ENCODE measurements around the gene GAB2. TPM values are rescaled to one million over a fixed set of nuclear protein-coding genes. Genes with fewer than 3 reads are reported as not detected.

The GAB2 gene
- total RNA-seq, 2 experiments from 2014 or later, result 10.7 to 11.9 TPM

- CTCF ChIA-PET, result no interaction called here
- no peak for DNase-seq
- H3K9me3 ChIP-seq (ENCODE audit: control insufficient read depth in 1 of 2, insufficient read depth in 1 of 2, low read length in 2 of 2), result no peaks in the 10 kb centered on the region
- no peaks in the 10 kb centered on the region for H3K4me1 Mint-ChIP-seq (ENCODE audit: low read depth)
- no peaks in the 10 kb centered on the region for H3K27me3 ChIP-seq (ENCODE audit: control insufficient read depth in 1 of 2, insufficient read depth in 2 of 2, low read length in 2 of 2)
- TF ChIP-seq CTCF (IDR thresholded peaks at IDR 0.05), result no peak
- H3K9me3 Mint-ChIP-seq, result no peaks in the 10 kb centered on the region
- H3K4me3 ChIP-seq (ENCODE audit: low read length), result no peak overlapping the region
- no peaks in the 10 kb centered on the region for H3K27me3 Mint-ChIP-seq
- intact Hi-C loops (cut with DNase I, micrococcal nuclease), result no loop called here
- H3K36me3 Mint-ChIP-seq (ENCODE audit: low read depth), result no peaks in the 10 kb centered on the region
- no peak overlapping the region for H3K27ac Mint-ChIP-seq
- no peaks in the 10 kb centered on the region for H3K4me1 ChIP-seq (ENCODE audit: insufficient read depth, low read length)
- H3K4me3 Mint-ChIP-seq, result no peak overlapping the region
- POLR2A ChIA-PET, result no interaction called here
- H3K36me3 ChIP-seq (ENCODE audit: insufficient read depth, low read length), result no peaks in the 10 kb centered on the region
- no peak overlapping the region for H3K27ac ChIP-seq (ENCODE audit: low read depth in 1 of 2, low read length in 2 of 2)
- no peak for ATAC-seq (ENCODE audit: poor library complexity)
These were observed 26.2 kb downstream of the GAB2 start for GRCh38 chr11:78391424-78391823.

GRCh38 chr11:78390809-78391208 is 26.8 kb downstream of the GAB2 start:
- Histone ChIP-seq H3K36me3 (ENCODE audit: insufficient read depth, low read length) (no peaks in the 10 kb centered on the region), H3K4me3 (ENCODE audit: low read length) (no peak overlapping the region), H3K9me3 (ENCODE audit: control insufficient read depth in 1 of 2, insufficient read depth in 1 of 2, low read length in 2 of 2) (no peaks in the 10 kb centered on the region), H3K4me1 (ENCODE audit: insufficient read depth, low read length) (no peaks in the 10 kb centered on the region), H3K27ac (ENCODE audit: low read depth in 1 of 2, low read length in 2 of 2) (no peak overlapping the region), H3K27me3 (ENCODE audit: control insufficient read depth in 1 of 2, insufficient read depth in 2 of 2, low read length in 2 of 2) (no peaks in the 10 kb centered on the region)
- DNase-seq, result peak in 3 of 14 experiments; percentile 9 to 24 (median 23)
- Mint-ChIP-seq H3K36me3 (ENCODE audit: low read depth) (no peaks in the 10 kb centered on the region), H3K4me3 (no peak overlapping the region), H3K27ac (no peak overlapping the region), H3K27me3 (no peaks in the 10 kb centered on the region), H3K4me1 (ENCODE audit: low read depth) (no peaks in the 10 kb centered on the region), H3K9me3 (peaks cover 2% of the 10 kb centered on the region)
- TF ChIP-seq CTCF (IDR thresholded peaks at IDR 0.05), result no peak
- intact Hi-C loops (cut with DNase I, micrococcal nuclease), result no loop called here
- CTCF ChIA-PET, result no interaction called here
- POLR2A ChIA-PET, result no interaction called here
- ATAC-seq (ENCODE audit: poor library complexity), result no peak

- Histone ChIP-seq H3K9me3 (ENCODE audit: control insufficient read depth in 1 of 2, insufficient read depth in 1 of 2, low read length in 2 of 2) (peaks cover 3 to 10% of the 10 kb centered on the region in 2 experiments), H3K4me3 (ENCODE audit: low read length) (no peak overlapping the region), H3K27ac (ENCODE audit: low read depth in 1 of 2, low read length in 2 of 2) (no peak overlapping the region), H3K36me3 (ENCODE audit: insufficient read depth, low read length) (no peaks in the 10 kb centered on the region), H3K4me1 (ENCODE audit: insufficient read depth, low read length) (no peaks in the 10 kb centered on the region), H3K27me3 (ENCODE audit: control insufficient read depth in 1 of 2, insufficient read depth in 2 of 2, low read length in 2 of 2) (no peaks in the 10 kb centered on the region)
- no peak overlapping the region for H3K4me3 Mint-ChIP-seq
- H3K4me1 Mint-ChIP-seq (ENCODE audit: low read depth), result no peaks in the 10 kb centered on the region
- TF ChIP-seq CTCF (IDR thresholded peaks at IDR 0.05), result no peak
- H3K9me3 Mint-ChIP-seq, result peaks cover 5% of the 10 kb centered on the region
- intact Hi-C loops (cut with DNase I, micrococcal nuclease), result no loop called here
- no peaks in the 10 kb centered on the region for H3K36me3 Mint-ChIP-seq (ENCODE audit: low read depth)
- ChIA-PET CTCF (no interaction called here), POLR2A (interaction anchor here (0.6 kb wide), 1 partner anchor 108 kb away, joined by 3 read pairs; no protein-coding TSS in a partner anchor)
- ATAC-seq (ENCODE audit: poor library complexity) (no peak), DNase-seq (no peak)
- H3K27ac Mint-ChIP-seq, result no peak overlapping the region
- no peaks in the 10 kb centered on the region for H3K27me3 Mint-ChIP-seq
These were observed 31.2 kb downstream of the GAB2 start for GRCh38 chr11:78386215-78386941.

Measured in CD4-positive, alpha-beta T cell (primary cell).